ENCODE results near the gene FAR1.

FAR1 gene

DNA sequence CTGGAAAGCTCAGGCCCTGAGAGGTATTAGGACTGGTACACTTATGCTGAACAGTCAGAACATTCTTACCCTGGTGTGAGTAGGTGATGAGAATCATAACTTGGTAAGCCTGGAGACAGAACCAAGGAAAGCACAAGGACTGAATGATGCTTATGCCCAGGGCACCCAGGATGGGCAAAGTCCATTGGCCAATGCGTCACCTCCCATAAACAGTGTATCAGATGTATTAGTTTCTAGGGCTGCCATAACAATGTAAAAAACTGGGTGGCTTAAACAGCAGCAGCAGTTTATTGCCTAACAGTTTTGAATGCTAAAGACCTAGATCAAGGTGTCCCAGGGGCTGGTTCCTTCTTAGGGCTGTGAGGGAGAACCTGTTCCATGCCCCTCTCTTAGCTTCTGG is 107.0 kb downstream of the FAR1 start:
- in situ Hi-C loops (cut with MboI; ENCODE audit: low sequenced_read_pairs) = no loop called here

DNA sequence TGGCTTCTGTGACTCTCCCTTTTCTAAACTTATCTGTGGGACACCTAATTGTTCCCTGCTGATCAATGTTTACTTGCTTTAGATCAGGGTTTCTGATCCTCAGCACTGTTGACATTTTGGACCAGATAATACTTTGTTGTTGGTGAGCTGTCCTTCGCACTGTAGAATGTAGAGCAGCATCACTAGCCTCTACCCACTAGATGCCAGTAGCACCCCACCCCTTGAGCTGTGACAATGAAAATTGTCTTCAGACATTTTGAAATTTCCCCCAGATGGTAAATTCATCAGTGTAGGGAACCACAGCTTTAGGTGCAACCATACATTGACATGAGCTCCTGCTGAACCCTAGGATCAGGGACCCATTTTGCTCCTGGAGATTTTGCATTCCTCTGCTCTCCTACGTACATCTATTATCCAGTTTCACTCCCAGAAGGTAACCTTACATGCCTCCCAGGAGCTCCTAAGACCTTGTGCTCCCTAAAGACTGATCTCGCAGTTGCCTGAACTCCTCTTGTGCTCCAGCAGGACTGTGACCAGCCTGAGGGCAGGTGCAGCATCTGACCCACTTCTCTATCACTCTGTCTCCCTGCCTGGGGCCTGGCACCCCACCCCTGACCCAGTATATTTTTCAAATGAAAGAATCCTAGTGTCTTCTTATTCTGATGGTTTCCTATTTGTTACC is 107.8 kb downstream of the FAR1 start:
- in situ Hi-C loops (cut with MboI; ENCODE audit: low sequenced_read_pairs) = no loop called here

DNA sequence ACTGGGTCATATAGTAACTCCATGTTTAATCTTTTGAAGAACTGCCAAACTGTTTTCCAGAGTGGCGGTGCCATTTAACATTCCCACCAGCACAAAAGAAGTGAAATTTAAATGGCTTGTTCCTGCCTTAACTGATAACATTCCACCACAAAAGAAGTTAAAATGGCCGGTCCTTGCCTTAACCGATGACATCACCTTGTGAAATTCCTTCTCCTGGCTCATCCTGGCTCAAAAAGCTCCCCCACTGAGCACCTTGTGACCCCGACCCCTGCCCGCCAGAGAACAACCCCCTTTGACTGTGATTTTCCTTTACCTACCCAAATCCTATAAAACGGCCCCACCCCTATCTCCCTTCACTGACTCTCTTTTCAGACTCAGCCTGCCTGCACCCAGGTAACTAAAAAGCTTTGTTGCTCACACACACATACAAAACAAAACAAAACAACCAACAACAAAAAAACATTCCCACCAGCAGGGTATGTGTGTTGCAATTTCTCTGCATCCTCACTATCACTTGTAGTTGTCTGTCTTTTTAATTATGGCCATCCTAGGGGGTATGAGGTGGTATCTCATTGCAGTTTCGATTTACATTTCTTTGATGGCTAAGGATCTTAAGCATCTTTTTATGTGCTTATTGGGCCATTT is 109.0 kb downstream of the FAR1 start:
- in situ Hi-C loops (cut with MboI; ENCODE audit: low sequenced_read_pairs) = no loop called here

DNA sequence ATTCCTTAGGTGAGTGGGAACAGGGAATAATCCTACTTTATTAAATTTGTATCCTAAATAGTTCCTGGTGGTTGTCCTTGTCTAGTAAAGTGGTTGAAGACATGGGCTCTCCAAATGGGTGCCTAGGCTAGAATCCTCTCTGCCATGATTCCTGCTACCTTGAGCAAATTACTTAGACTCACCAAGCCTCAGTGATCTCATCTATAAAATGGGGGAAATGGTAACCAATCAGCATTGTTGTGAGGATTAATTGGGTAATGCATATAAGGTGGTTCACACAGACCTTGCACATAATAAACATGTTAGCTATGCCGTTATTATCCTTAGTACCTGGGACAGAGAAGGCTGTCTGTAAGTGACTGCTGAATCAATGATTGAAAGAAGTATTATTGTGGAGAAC is 109.9 kb downstream of the FAR1 start:
- in situ Hi-C loops (cut with MboI; ENCODE audit: low sequenced_read_pairs) = no loop called here

DNA sequence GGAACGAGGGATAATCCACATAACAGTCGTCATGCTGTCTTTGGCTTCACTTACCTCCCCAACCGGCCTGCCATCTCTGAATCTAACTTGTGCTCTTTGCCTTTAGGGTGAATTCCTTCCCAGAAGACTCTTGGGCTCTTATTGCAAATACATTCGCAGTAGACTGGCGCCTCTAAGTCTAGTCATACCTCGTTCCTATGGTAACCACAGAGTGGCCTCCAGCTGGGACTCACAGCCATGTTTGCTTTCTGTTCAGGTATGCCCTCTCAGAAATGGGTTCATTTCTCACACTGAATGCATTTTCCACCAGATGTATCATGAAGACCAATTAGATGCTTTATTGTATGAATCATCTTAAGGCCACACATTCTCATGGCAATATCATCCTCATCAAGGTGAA is 112.7 kb downstream of the FAR1 start:
- in situ Hi-C loops (cut with MboI; ENCODE audit: low sequenced_read_pairs) = no loop called here

Data from HL-60/S4 (cell line).